ENCODE results near the gene NAV3.

Gene NAV3

GRCh38 chr12:77788231-77789168 is 42.2 kb upstream of the NAV3 start:
- H3K27ac ChIP-seq, result no peak overlapping the region
- no peak overlapping the region for H3K4me3 ChIP-seq (ENCODE audit: low read depth, low read length)
- no peaks in the 10 kb centered on the region for H3K9me3 ChIP-seq (ENCODE audit: severe bottlenecking)
- DNase-seq, result no peak
- H3K27me3 ChIP-seq (ENCODE audit: insufficient read depth, low read depth, severe bottlenecking), result no peaks in the 10 kb centered on the region
- no peak for TF ChIP-seq CTCF (IDR thresholded peaks at IDR 0.05; ENCODE audit: low read depth, low read length)
- H3K36me3 ChIP-seq, result no peaks in the 10 kb centered on the region

- Histone ChIP-seq H3K36me3 (no peaks in the 10 kb centered on the region), H3K27ac (no peak overlapping the region), H3K9me3 (ENCODE audit: severe bottlenecking) (no peaks in the 10 kb centered on the region), H3K27me3 (ENCODE audit: insufficient read depth, low read depth, severe bottlenecking) (no peaks in the 10 kb centered on the region), H3K4me3 (ENCODE audit: low read depth, low read length) (no peak overlapping the region)
- DNase-seq, result no peak
- no peak for TF ChIP-seq CTCF (IDR thresholded peaks at IDR 0.05; ENCODE audit: low read depth, low read length)
Observed at GRCh38 chr12:77795699-77796098, 35.0 kb upstream of the NAV3 start.

- Histone ChIP-seq H3K36me3 (no peaks in the 10 kb centered on the region), H3K9me3 (ENCODE audit: severe bottlenecking) (no peaks in the 10 kb centered on the region), H3K27me3 (ENCODE audit: insufficient read depth, low read depth, severe bottlenecking) (no peaks in the 10 kb centered on the region), H3K27ac (no peak overlapping the region), H3K4me3 (ENCODE audit: low read depth, low read length) (no peak overlapping the region)
- no peak for DNase-seq
- TF ChIP-seq CTCF (IDR thresholded peaks at IDR 0.05; ENCODE audit: low read depth, low read length), result no peak
Observed at GRCh38 chr12:77796775-77797174, 33.9 kb upstream of the NAV3 start.

- TF ChIP-seq CTCF (IDR thresholded peaks at IDR 0.05; ENCODE audit: low read depth, low read length), result no peak
Observed at GRCh38 chr12:77800501-77800900, 30.2 kb upstream of the NAV3 start.

GRCh38 chr12:77808534-77808933 is 22.2 kb upstream of the NAV3 start:
- no peaks in the 10 kb centered on the region for H3K27me3 ChIP-seq (ENCODE audit: insufficient read depth, low read depth, severe bottlenecking)
- no peak overlapping the region for H3K4me3 ChIP-seq (ENCODE audit: low read depth, low read length)
- TF ChIP-seq CTCF (IDR thresholded peaks at IDR 0.05; ENCODE audit: low read depth, low read length), result no peak
- H3K9me3 ChIP-seq (ENCODE audit: severe bottlenecking), result no peaks in the 10 kb centered on the region
- no peak overlapping the region for H3K27ac ChIP-seq
- DNase-seq, result no peak
- H3K36me3 ChIP-seq, result no peaks in the 10 kb centered on the region

More at GRCh38 chr12:77800501-77800900, 30.2 kb upstream of the NAV3 start:
- DNase-seq, result no peak
- Histone ChIP-seq H3K4me3 (ENCODE audit: low read depth, low read length) (no peak overlapping the region), H3K27me3 (ENCODE audit: insufficient read depth, low read depth, severe bottlenecking) (no peaks in the 10 kb centered on the region), H3K27ac (no peak overlapping the region), H3K36me3 (no peaks in the 10 kb centered on the region), H3K9me3 (ENCODE audit: severe bottlenecking) (no peaks in the 10 kb centered on the region)
